ENCODE measurements around the gene CEACAM3.
"Not testable (repeated sequence)": the region's sequence is repeated elsewhere in the genome, so short reads cannot be mapped to it uniquely, and the experiment has no call there.

The CEACAM3 gene

GRCh38 chr19:41796362-41796761, at the start of gene CEACAM3:
Gene CEACAM3, plus strand, starts transcription at chr19:41796587. Its CDS starts 91 bp downstream, at chr19:41796678.
- no peak for DNase-seq (ENCODE audit: low spot score)

- peak; percentile 86 for DNase-seq (ENCODE audit: low spot score)
Measured at GRCh38 chr19:41746593-41747227, 49.7 kb upstream of the CEACAM3 start.

- DNase-seq (ENCODE audit: low spot score), result no peak
Measured at GRCh38 chr19:41748012-41748411, 48.4 kb upstream of the CEACAM3 start.

GRCh38 chr19:41750248-41751134, 45.9 kb upstream of the CEACAM3 start:
- DNase-seq (ENCODE audit: low spot score), result not testable (repeated sequence)

GRCh38 chr19:41753159-41753558, 43.2 kb upstream of the CEACAM3 start:
- DNase-seq (ENCODE audit: low spot score), result peak; percentile 68

- DNase-seq (ENCODE audit: low spot score), result peak; percentile 64
Measured at GRCh38 chr19:41753936-41754529, 42.4 kb upstream of the CEACAM3 start.

GRCh38 chr19:41755328-41755913, 41.0 kb upstream of the CEACAM3 start, which contains the start of gene CEACAM6:
Gene CEACAM6, plus strand, starts transcription at chr19:41755530. Its CDS starts 109 bp downstream, at chr19:41755639.
- peak; percentile 58 for DNase-seq (ENCODE audit: low spot score)

- no peak for DNase-seq (ENCODE audit: low spot score)
Measured at GRCh38 chr19:41758846-41759245, 37.5 kb upstream of the CEACAM3 start.

GRCh38 chr19:41767115-41767514, 29.3 kb upstream of the CEACAM3 start:
- no peak for DNase-seq (ENCODE audit: low spot score)

GRCh38 chr19:41768105-41768504, 28.3 kb upstream of the CEACAM3 start:
- DNase-seq (ENCODE audit: low spot score), result not testable (repeated sequence)

- no peak for DNase-seq (ENCODE audit: low spot score)
Measured at GRCh38 chr19:41769608-41770007, 26.8 kb upstream of the CEACAM3 start.

GRCh38 chr19:41771410-41771809, 25.0 kb upstream of the CEACAM3 start:
- no peak for DNase-seq (ENCODE audit: low spot score)

GRCh38 chr19:41774515-41774980, 21.8 kb upstream of the CEACAM3 start:
- peak; percentile 95 for DNase-seq (ENCODE audit: low spot score)

GRCh38 chr19:41776700-41777099, 19.7 kb upstream of the CEACAM3 start:
- no peak for DNase-seq (ENCODE audit: low spot score)

- no peak for DNase-seq (ENCODE audit: low spot score)
Measured at GRCh38 chr19:41783612-41784011, 12.8 kb upstream of the CEACAM3 start.

- no peak for DNase-seq (ENCODE audit: low spot score)
Measured at GRCh38 chr19:41784312-41784711, 12.1 kb upstream of the CEACAM3 start.

GRCh38 chr19:41784743-41785142, 11.6 kb upstream of the CEACAM3 start:
- no peak for DNase-seq (ENCODE audit: low spot score)

- DNase-seq (ENCODE audit: low spot score), result peak; percentile 89
Measured at GRCh38 chr19:41785653-41786052, 10.7 kb upstream of the CEACAM3 start.

- DNase-seq (ENCODE audit: low spot score), result no peak
Measured at GRCh38 chr19:41787055-41787454, 9.3 kb upstream of the CEACAM3 start.

GRCh38 chr19:41788518-41788917, 7.9 kb upstream of the CEACAM3 start:
- DNase-seq (ENCODE audit: low spot score), result not testable (repeated sequence)

GRCh38 chr19:41789053-41789452, 7.3 kb upstream of the CEACAM3 start:
- DNase-seq (ENCODE audit: low spot score), result not testable (repeated sequence)
